ENCODE measurements around the gene UPP1.

Gene UPP1

GRCh38 chr7:48087349-48087748, 1.7 kb upstream of the UPP1 start:
- no peak for DNase-seq

- no peak for DNase-seq
These were observed 463 bp upstream of the UPP1 start for GRCh38 chr7:48088559-48089045.

DNA sequence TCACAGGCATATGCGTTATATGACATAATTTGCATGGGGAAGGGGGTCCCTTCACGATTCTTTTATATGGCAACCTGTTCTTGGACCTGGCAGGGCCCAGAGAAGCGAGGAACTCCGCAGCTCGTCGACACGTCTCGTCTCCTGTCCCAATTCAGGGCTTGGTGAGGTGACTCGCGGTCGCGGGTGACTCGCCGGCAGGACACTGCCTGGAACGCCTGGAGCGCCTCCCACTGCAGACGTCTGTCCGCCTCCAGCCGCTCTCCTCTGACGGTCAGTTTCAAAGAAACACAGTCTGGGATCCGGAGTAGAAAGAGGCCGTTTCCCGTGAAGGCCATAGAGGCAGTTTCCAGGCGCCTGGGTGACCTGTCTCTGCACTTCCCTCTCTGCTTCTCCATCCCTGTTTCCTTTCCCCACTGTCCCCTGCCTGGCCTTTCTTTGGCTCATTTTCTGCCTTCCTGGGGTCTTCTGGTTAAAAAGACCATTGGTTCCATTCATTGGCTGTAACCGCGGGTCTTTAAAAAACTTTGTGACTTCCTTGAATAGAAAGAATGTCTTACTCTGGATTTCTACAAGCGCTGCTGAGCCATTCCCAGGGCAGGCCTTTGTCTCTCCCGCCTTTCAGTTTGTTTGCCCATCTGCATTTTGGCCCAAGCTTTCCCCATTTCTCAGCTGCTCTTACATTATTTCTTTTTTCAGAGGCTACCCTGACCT, 1.2 kb downstream of the UPP1 start:
- no peak for DNase-seq

- DNase-seq = no peak
These were observed 2.7 kb downstream of the UPP1 start for GRCh38 chr7:48091506-48092433.

- no peak for DNase-seq
These were observed 5.8 kb downstream of the UPP1 start for GRCh38 chr7:48094861-48095293.

- no peak for DNase-seq
These were observed 7.2 kb downstream of the UPP1 start for GRCh38 chr7:48096273-48096672.

DNA sequence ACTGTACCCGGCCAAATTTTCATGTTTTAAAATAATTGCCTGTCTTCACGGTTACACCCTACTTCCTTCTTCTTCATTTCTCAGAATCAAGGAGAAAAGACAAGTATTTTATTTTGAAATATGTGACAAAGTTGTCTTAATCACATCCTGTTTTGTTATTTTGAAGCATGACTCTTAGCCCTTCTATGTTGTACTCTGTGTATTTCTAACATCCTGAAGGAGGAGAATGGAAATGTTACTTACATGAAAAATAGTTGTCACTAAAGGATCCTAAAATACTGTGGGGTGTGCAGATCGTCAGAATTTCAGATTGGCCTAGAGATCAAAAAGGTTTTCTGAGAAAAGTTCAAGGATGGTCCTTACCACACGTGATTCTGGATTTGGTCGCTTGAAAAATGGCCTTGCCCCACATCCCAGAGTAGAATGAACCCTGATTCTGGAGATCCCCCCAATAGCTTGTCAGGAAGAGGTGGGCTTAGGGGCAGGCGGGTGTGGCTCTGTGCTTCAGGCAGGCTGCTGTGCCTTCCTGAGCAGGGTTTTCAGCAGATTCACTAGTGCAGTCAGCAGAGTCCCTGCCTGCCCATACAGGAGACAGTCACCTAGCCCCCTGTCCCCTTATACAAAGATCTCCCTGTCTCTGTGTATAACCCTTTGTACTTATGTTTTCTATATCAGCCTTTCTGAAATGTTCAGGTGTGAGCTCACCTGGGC, 8.6 kb downstream of the UPP1 start:
- no peak for DNase-seq

DNA sequence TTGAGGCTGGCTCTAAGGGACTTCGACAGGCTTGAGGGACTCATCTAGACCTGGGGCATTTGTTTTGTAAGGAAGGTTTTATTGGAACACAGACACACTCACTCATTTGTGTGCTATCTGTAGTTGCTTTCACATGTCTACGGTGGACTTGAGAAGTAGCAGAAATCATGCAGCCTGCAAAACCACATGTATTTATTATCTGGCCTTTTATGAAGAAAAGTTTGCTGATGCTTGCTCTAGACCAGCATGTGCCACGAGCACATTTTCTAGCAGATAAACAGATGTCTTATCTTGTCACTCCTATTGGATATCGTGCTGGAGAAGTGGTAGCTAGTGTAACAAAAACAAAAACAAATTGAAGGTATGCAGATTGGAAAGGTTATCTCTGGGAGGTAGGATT, 9.8 kb downstream of the UPP1 start:
- no peak for DNase-seq

GRCh38 chr7:48099781-48100180, 10.7 kb downstream of the UPP1 start:
- DNase-seq = no peak

- DNase-seq = no peak
These were observed 12.3 kb downstream of the UPP1 start for GRCh38 chr7:48101352-48101751.

DNA sequence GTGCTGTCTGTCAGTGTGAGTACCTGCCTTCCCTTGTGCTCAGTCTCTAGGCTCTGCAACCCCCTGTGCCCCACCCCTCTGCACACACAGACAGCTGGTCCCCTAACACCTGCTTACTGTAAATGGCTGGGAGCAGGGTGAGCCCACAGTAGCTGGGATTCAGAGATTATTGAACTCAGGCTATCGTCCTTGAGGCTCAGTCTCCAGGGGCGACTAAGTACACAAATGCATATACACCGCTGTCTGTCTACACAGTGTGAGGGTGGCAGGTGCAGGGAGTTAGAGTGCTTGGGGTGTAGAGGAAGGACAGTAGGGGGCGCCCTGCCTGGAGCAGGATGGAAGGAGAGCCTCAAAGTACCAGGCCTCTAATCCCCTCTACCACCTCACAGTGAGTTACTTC, 12.9 kb downstream of the UPP1 start:
- peak; percentile 66 for DNase-seq

GRCh38 chr7:48102530-48102929, 13.5 kb downstream of the UPP1 start:
- no peak for DNase-seq

GRCh38 chr7:48105045-48105444, 16.0 kb downstream of the UPP1 start:
- DNase-seq = no peak

DNA sequence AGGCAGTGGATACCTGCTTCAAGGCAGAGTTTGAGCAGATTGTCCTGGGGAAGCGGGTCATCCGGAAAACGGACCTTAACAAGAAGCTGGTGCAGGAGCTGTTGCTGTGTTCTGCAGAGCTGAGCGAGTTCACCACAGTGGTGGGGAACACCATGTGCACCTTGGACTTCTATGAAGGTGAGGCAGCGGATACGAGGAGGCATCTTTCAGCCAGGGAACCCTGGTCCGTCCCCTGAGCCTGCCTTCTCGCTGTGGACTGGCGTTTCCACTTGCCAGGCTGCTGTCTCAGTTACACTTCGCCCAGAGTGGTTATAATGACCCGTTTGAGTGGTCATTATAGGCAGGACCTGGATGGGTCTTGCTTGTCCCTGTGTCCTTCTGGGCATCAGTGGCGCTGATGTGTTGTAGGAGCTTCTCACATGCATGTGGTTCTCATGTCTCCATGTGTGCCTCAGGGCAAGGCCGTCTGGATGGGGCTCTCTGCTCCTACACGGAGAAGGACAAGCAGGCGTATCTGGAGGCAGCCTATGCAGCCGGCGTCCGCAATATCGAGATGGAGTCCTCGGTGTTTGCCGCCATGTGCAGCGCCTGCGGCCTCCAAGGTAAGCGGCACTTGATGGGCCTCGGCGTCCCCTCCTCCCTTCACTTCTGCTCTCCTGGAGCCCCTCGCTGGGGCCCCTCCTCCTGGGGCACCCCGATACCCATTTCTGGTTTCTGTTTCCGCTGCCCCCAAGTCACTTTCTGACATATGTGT, 18.0 kb downstream of the UPP1 start:
- DNase-seq = no peak

DNA sequence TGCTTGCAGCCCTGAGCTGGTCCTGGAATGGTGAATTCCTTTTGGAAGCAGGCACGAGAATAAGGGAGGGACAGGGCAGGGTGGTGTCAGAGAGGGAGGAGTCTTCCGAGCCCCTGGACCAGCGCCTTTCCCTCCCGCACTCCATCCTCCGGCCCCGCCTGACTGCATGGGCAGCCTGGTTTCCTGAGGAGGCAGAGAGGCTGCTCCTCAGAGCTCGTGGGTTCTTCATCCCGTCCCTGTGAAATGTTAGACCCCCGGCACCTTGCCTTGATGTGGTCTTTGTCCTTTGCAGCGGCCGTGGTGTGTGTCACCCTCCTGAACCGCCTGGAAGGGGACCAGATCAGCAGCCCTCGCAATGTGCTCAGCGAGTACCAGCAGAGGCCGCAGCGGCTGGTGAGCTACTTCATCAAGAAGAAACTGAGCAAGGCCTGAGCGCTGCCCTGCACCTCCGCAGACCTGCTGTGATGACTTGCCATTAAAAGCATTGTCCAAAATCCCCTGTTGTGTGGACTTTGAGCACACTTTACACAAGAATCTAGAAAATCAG, 18.9 kb downstream of the UPP1 start:
- DNase-seq = no peak

GRCh38 chr7:48108959-48109847, 20.1 kb downstream of the UPP1 start:
- no peak for DNase-seq

DNA sequence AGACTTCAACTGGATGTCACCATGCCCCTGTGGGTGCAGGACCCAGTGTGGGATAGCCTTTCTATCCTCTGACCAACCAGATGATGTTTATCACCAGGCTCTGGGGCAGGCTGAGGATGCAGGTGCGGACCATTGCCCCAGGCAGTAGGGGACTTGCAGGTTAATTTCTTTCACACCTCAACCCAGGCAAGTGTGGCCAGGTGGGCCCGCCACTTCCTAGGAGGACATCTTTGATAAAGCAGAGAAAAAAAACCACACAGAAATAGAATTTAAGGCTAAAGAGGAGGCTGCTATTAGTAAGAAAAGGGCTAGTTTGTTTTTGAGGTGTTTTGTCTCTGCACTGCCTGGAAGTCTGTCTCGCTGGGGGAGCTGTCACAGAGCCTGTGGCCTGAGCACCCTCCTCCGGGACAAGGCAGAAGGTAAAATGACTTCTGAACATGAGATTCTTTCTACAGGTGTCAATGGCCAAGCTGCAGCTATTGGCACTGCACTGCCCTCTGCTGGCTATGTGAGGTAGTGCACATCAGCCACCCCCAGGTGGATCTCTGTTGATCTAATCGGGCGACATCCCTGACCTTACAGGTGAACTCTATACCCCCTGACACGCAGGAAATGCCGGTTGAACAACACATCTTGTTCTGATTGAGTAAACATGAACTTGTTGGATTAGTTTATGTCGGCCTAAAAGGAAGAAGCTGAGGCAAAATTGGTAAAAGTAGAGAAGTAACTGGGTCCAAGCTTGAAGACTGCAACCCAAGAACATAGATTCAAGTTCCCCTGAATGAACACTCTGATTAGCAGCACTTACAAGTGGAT, 21.0 kb downstream of the UPP1 start:
- peak; percentile 97 for DNase-seq

GRCh38 chr7:48110868-48111267, 21.8 kb downstream of the UPP1 start:
- DNase-seq = no peak

DNA sequence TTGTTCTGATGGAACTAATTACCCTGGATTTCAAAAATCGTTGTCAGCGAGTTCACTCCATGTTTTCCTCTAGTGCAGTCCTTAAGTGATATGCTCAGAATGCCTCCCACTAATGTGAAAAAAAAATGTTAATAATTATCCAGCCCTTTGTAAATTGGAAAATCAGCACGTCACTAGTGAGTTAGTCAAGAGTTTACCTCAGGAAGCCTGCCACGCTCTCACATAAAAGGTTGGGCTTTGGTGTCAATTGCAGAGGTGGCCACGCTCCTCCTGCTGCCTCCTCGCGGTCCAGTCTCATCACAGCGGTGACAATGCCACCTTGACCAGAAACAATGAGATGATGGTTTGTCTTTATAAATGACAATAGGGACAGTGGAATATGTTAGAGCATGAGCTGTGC, 22.5 kb downstream of the UPP1 start:
- no peak for DNase-seq
